Measurements from ENCODE around the gene MLEC. TPM values are rescaled to one million over a fixed set of nuclear protein-coding genes. Genes with fewer than 3 reads are reported as not detected.

MLEC gene
- polyA plus RNA-seq, 1 experiment, result 34.3 TPM

DNA sequence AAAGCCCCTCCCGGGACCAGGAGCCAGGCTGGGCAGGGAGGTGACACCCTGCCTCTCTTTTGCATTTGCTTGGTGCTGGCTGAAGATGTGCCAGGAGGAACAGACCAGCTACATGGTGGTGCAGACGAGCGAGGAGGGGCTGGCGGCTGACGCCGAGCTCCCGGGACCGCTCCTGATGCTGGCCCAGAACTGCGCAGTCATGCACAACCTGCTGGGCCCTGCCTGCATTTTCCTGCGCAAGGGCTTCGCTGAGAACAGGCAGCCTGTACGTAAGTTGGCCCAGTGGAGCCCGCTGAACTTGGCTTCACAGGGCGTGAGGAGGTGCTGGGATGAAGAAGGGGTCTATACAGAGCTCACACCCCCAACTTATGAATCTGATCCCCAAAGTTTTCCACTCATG is 30.9 kb upstream of the MLEC start:
- Histone ChIP-seq H3K27me3 (ENCODE audit: control insufficient read depth, insufficient read depth, low read length) (peaks cover 8% of the 10 kb centered on the region), H3K4me3 (ENCODE audit: low read depth, low read length) (no peak overlapping the region), H3K36me3 (ENCODE audit: control insufficient read depth, insufficient read depth, low read length) (no peaks in the 10 kb centered on the region)
- TF ChIP-seq, protein P1, sequence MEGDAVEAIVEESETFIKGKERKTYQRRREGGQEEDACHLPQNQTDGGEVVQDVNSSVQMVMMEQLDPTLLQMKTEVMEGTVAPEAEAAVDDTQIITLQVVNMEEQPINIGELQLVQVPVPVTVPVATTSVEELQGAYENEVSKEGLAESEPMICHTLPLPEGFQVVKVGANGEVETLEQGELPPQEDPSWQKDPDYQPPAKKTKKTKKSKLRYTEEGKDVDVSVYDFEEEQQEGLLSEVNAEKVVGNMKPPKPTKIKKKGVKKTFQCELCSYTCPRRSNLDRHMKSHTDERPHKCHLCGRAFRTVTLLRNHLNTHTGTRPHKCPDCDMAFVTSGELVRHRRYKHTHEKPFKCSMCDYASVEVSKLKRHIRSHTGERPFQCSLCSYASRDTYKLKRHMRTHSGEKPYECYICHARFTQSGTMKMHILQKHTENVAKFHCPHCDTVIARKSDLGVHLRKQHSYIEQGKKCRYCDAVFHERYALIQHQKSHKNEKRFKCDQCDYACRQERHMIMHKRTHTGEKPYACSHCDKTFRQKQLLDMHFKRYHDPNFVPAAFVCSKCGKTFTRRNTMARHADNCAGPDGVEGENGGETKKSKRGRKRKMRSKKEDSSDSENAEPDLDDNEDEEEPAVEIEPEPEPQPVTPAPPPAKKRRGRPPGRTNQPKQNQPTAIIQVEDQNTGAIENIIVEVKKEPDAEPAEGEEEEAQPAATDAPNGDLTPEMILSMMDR (IDR thresholded peaks at IDR 0.05; ENCODE audit: insufficient read depth, low read depth, low read length), result no peak
- ChIA-PET POLR2A (no interaction called here), CTCF (interaction anchor here (1.3 to 6.0 kb wide), 2 partner anchors 8 to 15 kb away, joined by 4 to 52 read pairs; no protein-coding TSS in a partner anchor)
- no peak for DNase-seq (ENCODE audit: low read depth)

DNA sequence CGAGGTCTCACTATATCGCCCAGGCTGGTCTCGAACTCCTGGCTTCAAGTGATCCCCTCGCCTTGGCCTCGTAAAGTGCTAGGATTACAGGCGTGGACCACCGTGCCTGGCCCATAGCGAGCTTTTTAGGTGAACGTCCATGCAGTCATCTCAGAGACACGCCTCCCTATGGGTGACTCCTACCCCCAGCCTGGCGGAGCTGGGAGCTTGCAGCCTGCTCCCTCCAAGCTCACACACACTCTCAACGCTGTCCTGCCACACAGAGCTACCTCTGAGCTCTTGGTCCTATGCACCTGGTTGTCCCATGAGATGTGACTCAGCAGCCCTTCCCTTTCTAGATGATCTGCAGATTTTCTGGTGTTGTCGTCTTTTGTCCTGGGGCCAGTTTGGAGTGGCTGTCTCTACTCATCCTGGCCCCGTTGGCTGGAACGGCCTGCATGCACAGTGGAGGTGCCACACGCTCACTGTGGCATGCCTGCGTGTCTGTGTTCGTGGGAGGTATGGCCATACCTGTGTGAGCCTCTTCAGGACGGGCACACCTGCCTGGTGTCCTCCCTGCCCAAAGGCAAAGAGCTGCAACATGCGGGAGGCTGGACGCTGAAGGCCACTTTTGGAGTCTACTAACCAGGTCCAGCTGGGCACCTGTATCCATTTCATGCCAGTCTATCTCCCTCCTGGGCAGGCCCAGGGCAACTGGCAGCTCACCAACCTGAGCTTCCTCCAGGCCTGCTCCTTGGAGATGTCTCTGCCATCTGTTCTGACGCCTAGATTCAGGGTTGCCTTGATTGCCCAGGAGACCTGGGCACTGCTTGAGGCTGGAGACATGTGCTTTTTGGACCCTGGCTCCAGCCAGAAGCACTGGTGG is 28.4 kb upstream of the MLEC start:
- peaks cover 6% of the 10 kb centered on the region for H3K27me3 ChIP-seq (ENCODE audit: control insufficient read depth, insufficient read depth, low read length)
- POLR2A ChIA-PET, result no interaction called here
- TF ChIP-seq, protein P1 (IDR thresholded peaks at IDR 0.05; ENCODE audit: insufficient read depth, low read depth, low read length), result no peak
- H3K4me3 ChIP-seq (ENCODE audit: low read depth, low read length), result no peak overlapping the region
- no peak for DNase-seq (ENCODE audit: low read depth)
- CTCF ChIA-PET, result interaction anchor here (6.0 kb wide), 1 partner anchor 10 kb away, joined by 52 read pairs; no protein-coding TSS in a partner anchor
- H3K36me3 ChIP-seq (ENCODE audit: control insufficient read depth, insufficient read depth, low read length), result no peaks in the 10 kb centered on the region

DNA sequence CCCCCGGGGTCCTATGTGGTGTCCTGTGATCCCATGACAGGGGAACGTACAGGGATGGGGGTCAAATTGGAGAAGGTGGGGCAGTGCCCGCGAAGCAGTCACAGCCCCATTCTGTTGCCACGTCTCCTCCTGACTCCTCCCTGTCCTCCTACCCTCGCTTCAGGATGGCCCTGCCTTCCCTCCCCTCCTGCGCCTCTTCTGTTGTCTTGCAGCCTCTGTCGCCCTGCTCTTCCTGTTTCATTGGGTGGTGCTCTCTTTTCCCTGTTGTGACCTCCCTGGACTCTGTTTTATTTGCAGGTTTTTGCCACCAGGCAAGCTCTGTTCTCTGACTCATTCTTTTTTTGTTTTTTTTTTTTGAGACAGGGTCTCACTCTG is 27.8 kb upstream of the MLEC start:
- DNase-seq (ENCODE audit: low read depth), result no peak
- CTCF ChIA-PET, result interaction anchor here (6.0 kb wide), 1 partner anchor 11 kb away, joined by 52 read pairs; no protein-coding TSS in a partner anchor
- Histone ChIP-seq H3K4me3 (ENCODE audit: low read depth, low read length) (no peak overlapping the region), H3K27me3 (ENCODE audit: control insufficient read depth, insufficient read depth, low read length) (peaks cover 6% of the 10 kb centered on the region), H3K36me3 (ENCODE audit: control insufficient read depth, insufficient read depth, low read length) (no peaks in the 10 kb centered on the region)
- POLR2A ChIA-PET, result no interaction called here
- TF ChIP-seq, protein P1 (IDR thresholded peaks at IDR 0.05; ENCODE audit: insufficient read depth, low read depth, low read length), result no peak

DNA sequence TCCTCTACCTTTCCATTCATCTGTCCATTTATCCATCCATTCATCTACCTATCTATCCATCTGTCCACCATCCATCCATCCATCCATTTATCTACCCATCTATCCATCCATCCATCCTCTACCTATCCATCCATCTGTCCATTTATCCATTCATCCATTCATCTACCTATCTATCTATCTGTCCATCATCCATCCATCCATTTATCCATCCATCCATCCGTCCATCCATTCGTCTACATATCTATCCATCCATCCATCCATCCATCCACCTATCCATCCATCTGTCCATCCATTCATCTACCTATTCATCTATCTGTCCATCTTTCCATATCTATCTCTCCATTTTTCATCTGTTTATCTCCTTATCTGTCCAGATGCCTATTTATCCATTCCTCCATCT is 25.5 kb upstream of the MLEC start:
- POLR2A ChIA-PET, result no interaction called here
- no peak for DNase-seq (ENCODE audit: low read depth)
- TF ChIP-seq, protein P1 (IDR thresholded peaks at IDR 0.05; ENCODE audit: insufficient read depth, low read depth, low read length), result no peak
- no peaks in the 10 kb centered on the region for H3K36me3 ChIP-seq (ENCODE audit: control insufficient read depth, insufficient read depth, low read length)
- no peak overlapping the region for H3K4me3 ChIP-seq (ENCODE audit: low read depth, low read length)
- H3K27me3 ChIP-seq (ENCODE audit: control insufficient read depth, insufficient read depth, low read length), result peaks cover 1% of the 10 kb centered on the region
- CTCF ChIA-PET, result no interaction called here

GRCh38 chr12:120662879-120663278 is 24.1 kb upstream of the MLEC start:
- ChIA-PET POLR2A (no interaction called here), CTCF (interaction anchor here (0.8 to 1.2 kb wide), 2 partner anchors 15 to 16 kb away, joined by 3 to 4 read pairs; no protein-coding TSS in a partner anchor)
- TF ChIP-seq, protein P1 (IDR thresholded peaks at IDR 0.05; ENCODE audit: insufficient read depth, low read depth, low read length), result no peak
- DNase-seq (ENCODE audit: low read depth), result no peak
- no peaks in the 10 kb centered on the region for H3K36me3 ChIP-seq (ENCODE audit: control insufficient read depth, insufficient read depth, low read length)
- no peak overlapping the region for H3K4me3 ChIP-seq (ENCODE audit: low read depth, low read length)
- peaks cover 2% of the 10 kb centered on the region for H3K27me3 ChIP-seq (ENCODE audit: control insufficient read depth, insufficient read depth, low read length)
